Neural crest cell (in vitro differentiated cells): ENCODE results near the gene S100A14. TPM values are rescaled to one million over a fixed set of nuclear protein-coding genes. Genes with fewer than 3 reads are reported as not detected.
A peak's percentile ranks its signal among the peaks of the same experiment; 100 is the strongest.

Experiments used
- DNase-seq: peaks from one replicate; pipeline ENCODE4 v3.0.0; 2021; ENCODE audit warnings: low read depth, mixed read lengths, low spot score
- H3K27ac Mint-ChIP-seq: one replicate; pipeline ENCODE4 v1.8.0; 2021; ENCODE audit warnings: mild to moderate bottlenecking, mixed read lengths; ENCODE audit not compliant: unreplicated experiment
- H3K27me3 Mint-ChIP-seq: 2 replicates; pipeline ENCODE4 v1.8.0; 2021; ENCODE audit warnings: low read depth, mild to moderate bottlenecking, mixed read lengths
- H3K36me3 Mint-ChIP-seq: 2 replicates; pipeline ENCODE4 v1.8.0; 2021; ENCODE audit warnings: low read depth, mild to moderate bottlenecking, mixed read lengths
- H3K4me1 Mint-ChIP-seq: 2 replicates; pipeline ENCODE4 v1.8.0; 2021; ENCODE audit warnings: mixed read lengths
- H3K4me3 Mint-ChIP-seq: one replicate; pipeline ENCODE4 v1.8.0; 2021; ENCODE audit warnings: mild to moderate bottlenecking, mixed read lengths
- H3K9me3 Mint-ChIP-seq: 2 replicates; pipeline ENCODE4 v1.8.0; 2021; ENCODE audit warnings: mixed read lengths
- CTCF ChIP-seq: fragments of 200-600 bp; sonication (generic); conservative IDR thresholded peaks from 2 replicates; pipeline ENCODE4 v1.5.0; 2021; ENCODE audit warnings: antibody characterized with exemption, mild to moderate bottlenecking
- total RNA-seq: library from RNA; stranded (reverse); gene quantifications from 2 replicates; pipeline ENCODE4 v1.2.1, GENCODE V29; 2021

The S100A14 gene
- total RNA-seq, 1 donor from 2014 or later = not detected

GRCh38 chr1:153614189-153614900 lies 1.8 kb downstream of the S100A14 start:
- DNase-seq = no peak
- Mint-ChIP-seq H3K9me3 (no peaks in the 10 kb centered on the region), H3K4me3 (no peak overlapping the region), H3K36me3 (no peaks in the 10 kb centered on the region), H3K27ac (peak overlapping the region; percentile 87), H3K4me1 (peaks cover 24% of the 10 kb centered on the region), H3K27me3 (no peaks in the 10 kb centered on the region)
- TF ChIP-seq CTCF = no peak

DNA sequence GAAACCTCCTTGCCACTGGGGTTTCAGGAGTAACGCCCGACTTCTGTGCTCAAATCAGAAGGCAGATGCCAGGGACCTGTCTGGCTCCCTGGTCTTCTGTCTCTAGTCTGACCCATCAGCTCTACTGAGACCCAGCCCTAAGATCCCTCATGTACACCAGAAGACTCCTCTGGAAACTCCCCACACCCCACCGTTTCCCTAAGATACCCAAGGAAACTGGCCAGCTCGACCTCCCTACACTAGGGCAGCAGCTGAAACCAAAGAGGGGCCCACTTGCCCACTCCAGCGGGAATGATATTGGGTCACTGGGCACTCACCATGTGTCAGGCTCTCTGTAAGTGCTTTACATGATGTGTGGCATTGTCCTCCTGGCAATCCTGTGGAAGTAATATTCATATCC lies 2.7 kb downstream of the S100A14 start:
- peaks cover 33% of the 10 kb centered on the region for H3K4me1 Mint-ChIP-seq
- H3K4me3 Mint-ChIP-seq = no peak overlapping the region
- TF ChIP-seq CTCF = no peak
- no peaks in the 10 kb centered on the region for H3K36me3 Mint-ChIP-seq
- no peak overlapping the region for H3K27ac Mint-ChIP-seq
- no peak for DNase-seq
- no peaks in the 10 kb centered on the region for H3K27me3 Mint-ChIP-seq
- H3K9me3 Mint-ChIP-seq = no peaks in the 10 kb centered on the region

DNA sequence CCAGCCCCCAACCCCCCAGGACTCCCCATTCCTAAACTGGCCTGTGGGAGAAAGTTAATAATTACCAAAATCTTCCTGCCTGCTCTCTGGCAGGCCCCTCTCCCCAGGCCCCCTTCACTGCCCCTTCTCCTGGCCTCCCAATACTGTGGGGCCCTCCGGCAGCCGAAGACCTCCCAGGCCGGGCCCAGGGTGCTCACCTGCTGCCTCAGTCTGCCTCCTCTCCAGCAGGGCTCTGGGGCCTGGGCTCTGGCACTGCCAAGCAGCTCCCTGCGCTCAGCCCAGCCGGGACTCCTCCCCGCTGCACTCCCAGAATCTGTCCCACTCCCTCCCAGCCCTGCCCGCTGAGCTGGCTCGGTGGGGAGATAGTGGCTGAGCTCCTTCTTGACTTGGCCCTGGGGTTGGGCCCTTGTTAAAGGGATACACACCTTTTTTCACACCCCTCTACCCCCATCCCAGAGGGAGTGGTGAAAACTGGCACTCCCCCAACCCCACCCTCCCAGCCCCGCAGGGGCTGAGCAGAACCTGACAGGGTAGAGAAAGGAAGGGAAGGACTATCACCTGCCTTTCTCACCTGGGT lies 3.3 kb downstream of the S100A14 start, which contains the start of gene S100A16:
Gene S100A16, minus strand, starts transcription at position 383 of the 577 bp plus-strand sequence. CDS start 4,986 bp downstream, outside the sequence.
- Mint-ChIP-seq H3K4me1 (peaks cover 39% of the 10 kb centered on the region), H3K9me3 (no peaks in the 10 kb centered on the region), H3K27me3 (no peaks in the 10 kb centered on the region), H3K4me3 (no peak within 1 kb of the TSS), H3K36me3 (no peaks in the 10 kb centered on the region), H3K27ac (peak within 1 kb of the TSS; percentile 89)
- no peak for TF ChIP-seq CTCF
- no peak for DNase-seq

GRCh38 chr1:153612111-153612754 lies 3.9 kb downstream of the S100A14 start:
- H3K4me3 Mint-ChIP-seq = no peak overlapping the region
- H3K36me3 Mint-ChIP-seq = no peaks in the 10 kb centered on the region
- H3K27ac Mint-ChIP-seq = peak overlapping the region; percentile 89

GRCh38 chr1:153611356-153611755 lies 4.8 kb downstream of the S100A14 start:
- H3K4me3 Mint-ChIP-seq = no peak overlapping the region
- TF ChIP-seq CTCF = no peak
- no peaks in the 10 kb centered on the region for H3K36me3 Mint-ChIP-seq
- no peak for DNase-seq
- no peaks in the 10 kb centered on the region for H3K27me3 Mint-ChIP-seq
- peaks cover 49% of the 10 kb centered on the region for H3K4me1 Mint-ChIP-seq
- H3K9me3 Mint-ChIP-seq = no peaks in the 10 kb centered on the region
- H3K27ac Mint-ChIP-seq = peak overlapping the region; percentile 0

More at GRCh38 chr1:153612111-153612754, 3.9 kb downstream of the S100A14 start:
- Mint-ChIP-seq H3K27me3 (no peaks in the 10 kb centered on the region), H3K4me1 (peaks cover 42% of the 10 kb centered on the region), H3K9me3 (no peaks in the 10 kb centered on the region)
- no peak for DNase-seq
- TF ChIP-seq CTCF = no peak
